GM20431 (cell line): ENCODE results near the gene LCN6.
"Not testable (repeated sequence)": the region's sequence is repeated elsewhere in the genome, so short reads cannot be mapped to it uniquely, and the experiment has no call there.

ENCODE experiments used
- in situ Hi-C: fragments of 300-500 bp; cut with MseI, MboI; formaldehyde crosslinking; loops from one replicate; pipeline ENCODE4 v1.15.0; 2020; ENCODE audit warnings: low sequenced_read_pairs; ENCODE audit not compliant: unreplicated experiment

The LCN6 gene, protein sequence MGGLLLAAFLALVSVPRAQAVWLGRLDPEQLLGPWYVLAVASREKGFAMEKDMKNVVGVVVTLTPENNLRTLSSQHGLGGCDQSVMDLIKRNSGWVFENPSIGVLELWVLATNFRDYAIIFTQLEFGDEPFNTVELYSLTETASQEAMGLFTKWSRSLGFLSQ

DNA sequence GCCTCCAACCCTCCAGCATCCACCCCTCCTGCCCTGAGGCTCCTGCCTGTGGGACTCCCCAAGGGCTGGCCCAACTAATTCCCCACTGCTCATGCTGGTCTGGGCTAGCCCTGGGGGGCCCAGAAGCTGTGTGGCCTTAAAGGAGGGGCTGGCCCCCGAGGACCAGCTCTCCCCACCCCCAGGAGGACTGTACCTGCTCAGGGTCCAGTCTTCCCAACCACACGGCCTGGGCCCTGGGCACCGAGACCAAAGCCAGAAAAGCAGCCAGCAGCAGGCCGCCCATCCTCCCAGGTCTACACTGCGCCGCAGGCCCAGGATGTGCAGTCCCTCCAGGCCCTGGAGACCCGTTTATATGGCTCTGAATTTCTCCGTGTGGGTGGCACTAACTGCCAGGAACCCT, at the start of gene LCN6:
Gene LCN6 (minus strand): TSS at position 325 of the 400 bp plus-strand sequence. CDS start 42 bp downstream, at position 283.
- in situ Hi-C loops = no loop called here

DNA sequence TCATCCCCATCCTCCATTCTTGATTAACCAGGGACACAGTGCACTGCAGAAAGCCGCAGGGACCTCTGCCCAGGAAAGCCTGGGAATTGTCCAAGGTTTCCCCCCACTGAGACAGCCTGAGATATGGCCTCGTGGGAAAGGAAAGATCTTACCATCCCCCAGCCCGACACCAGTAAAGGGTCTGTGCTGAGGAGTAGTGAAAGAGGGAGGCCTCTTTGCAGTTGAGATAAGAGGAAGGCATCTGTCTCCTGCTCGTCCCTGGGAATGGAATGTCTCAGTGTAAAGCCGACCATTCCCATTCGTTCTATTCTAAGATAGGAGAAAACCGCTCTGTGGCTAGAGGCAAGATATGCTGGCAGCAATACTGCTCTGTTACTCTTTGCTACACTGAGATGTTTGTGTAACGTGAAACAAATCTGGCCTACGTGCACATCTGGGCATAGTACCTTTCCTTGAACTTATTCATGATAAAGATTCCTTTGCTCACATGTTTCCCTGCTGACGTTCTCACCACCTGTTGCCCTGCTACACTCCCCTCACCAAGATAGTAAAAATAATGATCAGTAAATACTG, 48.5 kb upstream of the LCN6 start:
- in situ Hi-C loops = not testable (repeated sequence)

DNA sequence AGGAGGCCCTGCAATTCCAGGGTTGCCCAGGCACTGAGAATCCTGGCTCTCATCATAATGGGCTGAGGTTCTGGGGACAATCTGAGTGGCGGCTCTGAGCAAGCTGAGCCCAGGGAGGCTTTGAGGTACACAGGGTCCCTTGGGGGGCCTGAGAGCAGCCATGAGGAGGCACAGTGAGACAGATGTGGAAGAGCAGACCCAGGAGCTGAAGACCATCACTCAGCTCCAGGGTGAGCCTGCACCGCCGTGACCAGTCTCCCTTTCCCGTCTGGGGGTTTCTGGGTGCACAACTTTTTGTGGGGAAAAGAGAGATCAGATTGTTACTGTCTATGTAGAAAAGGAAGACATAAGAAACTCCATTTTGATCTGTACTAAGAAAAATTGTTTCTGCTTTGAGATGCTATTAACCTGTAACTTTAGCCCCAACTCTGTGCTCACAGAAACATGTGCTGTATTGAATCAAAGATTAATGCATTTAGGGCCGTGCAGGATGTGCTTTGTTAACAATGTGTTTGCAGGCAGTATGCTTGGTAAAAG, 48.0 kb upstream of the LCN6 start, which contains the start of gene CCDC183:
Gene CCDC183 (plus strand): TSS at position 101 of the 537 bp plus-strand sequence. CDS start 60 bp downstream, at position 161.
- in situ Hi-C loops = no loop called here

DNA sequence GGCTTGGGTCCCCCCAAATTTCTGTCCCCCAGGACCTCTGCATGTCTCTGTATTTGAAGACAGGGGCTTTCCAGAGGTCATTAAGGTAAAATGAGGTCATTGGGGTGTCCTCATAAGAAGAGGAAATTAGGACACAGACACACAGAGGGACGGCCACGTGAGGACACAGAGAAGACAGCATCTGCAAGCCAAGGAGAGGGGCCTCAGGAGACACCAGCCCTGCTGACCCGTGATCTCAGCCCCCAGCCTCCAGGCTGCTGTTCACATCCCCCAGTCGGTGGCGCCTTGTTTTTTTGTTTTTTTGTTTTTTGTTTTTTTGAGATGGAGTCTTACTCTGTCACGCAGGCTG, 46.6 kb upstream of the LCN6 start:
- in situ Hi-C loops = no loop called here

DNA sequence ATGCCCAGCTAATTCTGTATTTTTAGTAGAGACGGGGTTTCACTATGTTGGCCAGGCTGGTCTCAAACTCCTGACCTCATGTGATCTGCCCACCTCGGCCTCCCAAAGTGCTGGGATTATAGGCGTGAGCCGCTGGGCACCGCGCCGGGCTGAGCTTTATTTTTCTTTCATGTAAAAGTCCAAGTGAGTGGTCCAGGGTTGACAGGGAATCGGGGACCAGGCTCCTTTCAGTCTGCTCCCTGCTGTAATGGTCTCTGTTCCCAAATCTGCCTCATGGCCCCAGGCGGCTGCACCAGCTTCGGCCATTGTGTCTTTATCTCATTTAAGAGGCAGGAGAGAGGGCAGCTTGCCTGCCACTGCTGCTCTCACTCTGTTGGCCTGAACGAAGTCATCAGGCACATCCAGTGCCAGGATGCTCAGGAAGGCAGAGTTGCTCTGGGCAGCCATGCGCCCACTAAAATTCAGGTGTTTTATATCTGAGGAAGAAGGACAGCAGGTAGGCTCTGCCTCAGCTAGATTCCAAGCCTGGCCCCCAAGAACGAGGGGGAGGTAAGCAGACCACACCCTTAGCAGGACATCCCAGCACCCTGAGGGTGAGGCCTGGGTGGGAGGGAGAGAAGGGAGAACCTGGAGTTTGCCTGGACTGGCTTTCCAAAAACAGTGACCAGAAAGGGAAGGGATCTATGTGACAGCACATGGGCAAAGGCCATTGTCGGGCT, 46.1 kb upstream of the LCN6 start:
- in situ Hi-C loops = no loop called here

DNA sequence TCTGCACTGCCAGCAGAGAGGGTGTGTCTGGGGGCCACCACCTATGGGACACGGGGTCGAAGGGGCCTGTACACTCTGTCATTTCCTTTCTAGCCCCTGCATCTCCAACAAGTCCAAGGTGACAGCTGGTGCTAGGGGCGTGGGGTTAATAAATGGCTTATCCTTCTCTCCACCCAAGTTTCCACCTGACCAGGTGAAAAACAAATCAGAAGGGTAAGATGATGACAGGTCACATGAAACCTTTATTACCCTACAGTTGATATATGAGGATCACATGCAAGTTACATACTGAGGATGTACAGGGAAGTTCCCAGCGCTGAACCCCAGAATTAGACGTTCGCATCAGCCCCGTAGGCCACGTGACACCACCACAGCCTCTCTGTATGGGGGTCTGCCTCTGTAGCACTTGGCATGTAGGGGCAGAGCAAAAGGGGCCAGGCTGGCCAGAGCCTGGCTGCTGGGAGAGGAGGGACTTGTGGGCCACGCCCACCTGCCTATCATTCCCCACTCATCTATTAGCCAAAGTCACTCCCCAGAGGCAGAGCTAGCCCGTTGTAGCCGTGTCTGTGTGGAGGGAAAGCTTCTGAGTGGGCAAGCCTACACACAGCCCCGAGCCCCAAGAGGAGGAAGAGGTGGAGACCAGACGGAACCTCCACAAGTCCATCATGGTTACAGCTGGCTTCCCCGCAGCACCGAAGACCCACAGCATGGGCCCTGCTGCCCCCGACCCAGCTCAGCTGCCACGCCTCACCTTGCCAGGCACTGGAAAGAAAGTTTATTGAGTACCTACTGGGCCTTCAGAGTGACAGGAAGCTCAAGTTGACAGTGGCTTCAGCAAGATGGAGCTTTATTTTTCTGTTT, 45.0 kb upstream of the LCN6 start:
- in situ Hi-C loops = no loop called here

DNA sequence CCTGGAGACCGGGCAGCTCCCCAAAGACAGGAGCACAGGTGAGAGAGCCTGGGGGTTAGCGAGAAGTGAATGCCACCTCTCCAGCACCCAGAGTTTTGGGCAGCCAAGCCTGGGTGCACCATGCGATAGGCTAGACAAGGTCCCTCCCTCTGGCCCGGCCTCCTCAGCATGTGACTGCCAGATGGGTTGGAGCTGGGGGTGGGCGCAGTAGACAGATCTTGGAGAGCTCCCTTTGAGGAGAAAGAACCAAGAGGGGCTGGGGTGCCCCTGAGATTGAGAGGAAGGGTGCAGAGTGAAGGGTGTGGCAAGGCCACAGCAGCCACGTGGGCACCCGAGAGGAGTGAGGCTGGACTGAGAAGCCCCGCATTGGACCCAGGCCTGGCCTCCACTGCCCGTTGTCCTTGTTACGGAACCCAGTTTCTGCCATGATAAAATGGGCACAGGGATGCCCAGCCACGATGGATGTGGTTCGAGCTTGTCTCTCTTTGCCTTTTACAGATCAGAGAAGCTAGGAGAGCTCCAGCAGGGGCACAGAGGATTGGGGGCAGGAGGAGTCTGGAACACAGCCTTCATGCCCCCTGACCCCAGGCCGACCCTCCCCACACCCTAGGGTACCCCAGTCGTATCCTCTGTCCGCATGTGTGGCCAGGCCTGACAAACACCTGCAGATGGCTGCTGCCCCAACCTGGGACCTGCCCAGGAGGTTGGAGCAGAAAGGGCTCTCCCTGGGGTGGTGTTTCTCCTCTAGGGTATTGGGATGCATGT, 44.2 kb upstream of the LCN6 start:
- in situ Hi-C loops = no loop called here

DNA sequence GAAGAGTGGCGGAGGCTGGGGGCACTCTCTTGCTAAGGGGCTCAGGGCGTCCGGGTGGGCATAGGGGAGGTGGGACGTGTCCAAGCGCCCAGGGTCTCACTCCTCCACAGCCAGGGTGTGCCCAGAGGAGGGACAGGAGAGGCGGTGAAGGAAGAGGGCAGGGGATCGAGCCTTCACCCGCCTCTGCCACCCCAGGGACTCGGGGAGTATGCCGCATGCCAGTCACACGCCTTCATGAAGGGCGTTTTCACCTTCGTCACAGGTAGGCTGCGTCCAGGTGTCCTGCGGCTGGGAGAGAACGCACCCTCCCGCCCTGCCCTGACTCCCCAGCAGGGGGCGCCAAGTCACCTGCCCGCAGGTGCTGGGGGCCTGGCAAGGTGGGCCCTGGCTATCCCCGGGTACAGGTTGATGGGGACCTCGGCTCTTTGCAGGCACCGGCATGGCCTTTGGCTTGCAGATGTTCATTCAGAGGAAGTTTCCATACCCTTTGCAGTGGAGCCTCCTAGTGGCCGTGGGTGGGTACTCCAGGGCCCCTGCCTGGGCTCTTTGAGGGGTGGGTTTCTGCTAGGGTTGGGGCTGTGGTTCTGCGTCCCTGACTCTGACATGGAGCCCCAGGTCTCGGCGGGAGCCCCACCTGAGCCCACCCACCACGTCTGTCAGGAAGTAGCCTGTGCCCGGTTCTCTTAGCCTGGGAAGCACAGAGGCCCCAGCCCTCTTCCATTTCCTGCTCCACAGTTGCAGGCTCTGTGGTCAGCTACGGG, 43.4 kb upstream of the LCN6 start:
- in situ Hi-C loops = no loop called here

DNA sequence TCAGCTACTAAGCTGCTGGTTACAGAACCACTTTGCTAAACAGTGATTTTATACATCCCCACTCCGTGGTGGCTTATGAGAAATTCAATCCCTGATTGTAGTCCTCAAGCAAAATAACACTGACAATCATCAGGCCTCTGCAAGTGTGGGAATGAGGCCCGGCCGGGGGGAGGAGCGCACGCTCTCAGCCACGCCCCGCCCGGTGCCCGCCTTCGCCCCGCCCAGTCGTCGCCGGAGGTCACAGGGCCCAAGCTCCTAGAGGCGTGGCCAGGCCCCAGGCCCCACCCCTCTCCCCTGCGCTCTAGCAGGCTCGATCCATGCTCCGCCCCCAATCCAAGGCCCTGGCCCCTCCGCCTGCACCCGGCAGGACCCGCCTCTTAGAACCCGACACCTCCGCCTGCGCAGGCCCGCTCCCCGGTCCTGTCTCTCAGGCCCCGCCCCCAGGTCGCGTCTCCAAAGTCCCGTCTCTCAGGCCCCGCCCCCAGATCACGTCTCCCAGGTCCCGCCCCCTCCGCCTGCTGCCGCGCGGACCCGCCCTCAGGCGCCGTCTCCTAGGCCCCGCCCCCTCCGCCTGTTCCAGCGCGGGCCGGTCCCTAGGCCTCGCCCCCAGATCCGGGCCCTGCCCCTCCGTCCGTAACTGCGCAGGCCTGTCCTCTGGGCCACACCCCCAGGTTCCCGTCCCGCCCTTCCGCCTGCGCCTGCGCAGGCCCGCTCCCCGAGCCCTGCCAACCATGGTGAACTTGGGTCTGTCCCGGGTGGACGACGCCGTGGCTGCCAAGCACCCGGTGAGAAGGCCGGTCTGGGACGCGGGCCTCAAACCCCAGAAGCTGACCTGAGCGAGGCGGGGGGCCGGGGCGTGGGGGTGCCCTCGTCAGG, 42.6 kb upstream of the LCN6 start, which contains the start of gene TMEM141:
Gene TMEM141 (plus strand): TSS at position 705 of the 876 bp plus-strand sequence. CDS start 27 bp downstream, at position 732.
- in situ Hi-C loops = no loop called here

DNA sequence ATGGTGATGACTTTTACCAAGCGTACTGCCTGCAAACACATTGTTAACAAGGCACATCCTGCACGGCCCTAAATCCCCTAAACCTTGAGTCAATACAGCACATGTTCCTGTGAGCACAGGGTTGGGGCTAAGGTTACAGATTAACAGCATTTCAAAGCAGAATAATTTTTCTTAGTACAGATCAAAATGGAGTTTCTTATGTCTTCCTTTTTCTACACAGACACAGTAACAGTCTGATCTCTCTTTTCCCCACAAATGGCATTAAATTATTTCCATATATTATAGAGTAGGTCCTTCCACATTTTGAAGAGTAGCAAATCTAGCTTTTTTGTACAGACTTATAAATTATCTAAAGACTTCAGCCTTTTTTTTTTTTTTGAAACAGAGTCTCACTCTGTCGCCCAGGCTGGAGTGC, 41.2 kb upstream of the LCN6 start:
- in situ Hi-C loops = loop anchor here (10.0 kb wide), 1 partner anchor 245 kb away; the partner anchor contains the start of gene FUT7

DNA sequence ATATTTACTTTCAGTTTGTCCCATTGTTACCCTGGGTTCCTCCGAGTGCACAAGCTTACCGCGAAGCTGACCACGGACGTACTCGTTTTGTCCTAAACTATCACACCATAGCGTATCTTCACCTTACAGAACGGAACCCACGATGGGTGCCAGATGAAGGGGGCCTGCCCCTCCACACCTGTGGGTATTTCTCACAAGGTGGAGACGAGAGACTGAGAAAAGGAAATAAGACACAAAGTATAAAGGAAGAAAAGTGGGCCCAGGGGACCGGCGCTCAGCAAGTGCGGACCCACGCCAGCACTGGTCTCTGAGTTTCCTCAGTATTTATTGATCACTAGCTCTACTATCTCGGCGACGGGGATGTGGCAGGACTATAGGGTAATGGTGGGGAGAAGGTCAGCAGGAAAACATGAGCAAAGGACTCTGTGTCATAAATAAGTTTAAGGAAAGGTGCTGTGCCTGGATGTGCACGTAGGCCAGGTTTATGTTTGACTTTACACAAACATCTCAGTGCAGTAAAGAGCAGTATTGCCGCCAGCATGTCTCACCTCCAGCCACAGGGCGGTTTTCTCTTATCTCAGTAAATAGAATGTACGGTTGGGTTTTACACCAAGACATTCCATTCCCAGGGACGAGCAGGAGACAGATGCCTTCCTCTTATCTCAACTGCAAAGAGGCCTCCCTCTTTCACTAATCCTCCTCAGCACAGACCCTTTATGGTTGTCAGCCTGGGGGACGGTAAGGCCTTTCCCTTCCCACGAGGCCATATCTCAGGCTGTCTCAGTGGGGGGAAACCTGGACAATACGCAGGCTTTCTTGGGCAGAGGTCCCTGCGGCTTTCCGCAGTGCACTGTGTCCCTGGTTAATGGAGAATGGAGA, 40.6 kb upstream of the LCN6 start:
- in situ Hi-C loops = loop anchor here (10.0 kb wide), 1 partner anchor 246 kb away; the partner anchor contains the start of gene FUT7

DNA sequence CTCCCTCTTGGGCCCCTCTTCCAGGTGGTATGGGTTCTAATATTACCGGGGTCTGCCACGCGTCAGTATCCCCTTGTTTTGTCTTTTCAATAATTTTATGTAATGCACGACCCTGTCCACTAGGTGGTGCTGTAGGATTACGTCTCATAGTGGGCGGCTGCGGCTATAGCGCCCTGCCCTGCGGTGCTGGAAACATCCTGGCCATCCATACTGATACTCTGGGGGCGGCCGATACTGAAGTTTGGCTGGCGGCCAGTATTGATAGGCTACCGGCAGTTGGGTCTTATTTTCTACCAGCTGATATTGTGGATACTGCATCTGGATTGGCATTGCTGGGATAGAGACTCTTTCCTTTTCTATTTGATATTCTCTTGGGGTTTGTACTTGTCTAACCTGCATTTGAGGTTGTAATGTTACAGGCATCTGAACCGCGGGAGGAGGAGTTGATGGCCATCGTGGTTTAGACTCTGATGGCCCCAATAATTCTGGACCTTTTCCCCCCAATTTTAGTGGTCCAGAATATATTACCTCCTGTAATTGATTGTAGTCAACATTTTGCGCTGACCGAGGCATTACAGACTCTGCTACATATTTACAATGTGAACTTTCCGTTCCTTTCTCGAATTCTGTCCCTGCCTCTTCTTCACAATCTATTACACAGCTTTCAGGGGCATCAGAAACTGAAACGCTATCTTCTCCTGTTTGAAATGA, 39.5 kb upstream of the LCN6 start:
- in situ Hi-C loops = loop anchor here (10.0 kb wide), 1 partner anchor 247 kb away; the partner anchor contains the start of gene FUT7

DNA sequence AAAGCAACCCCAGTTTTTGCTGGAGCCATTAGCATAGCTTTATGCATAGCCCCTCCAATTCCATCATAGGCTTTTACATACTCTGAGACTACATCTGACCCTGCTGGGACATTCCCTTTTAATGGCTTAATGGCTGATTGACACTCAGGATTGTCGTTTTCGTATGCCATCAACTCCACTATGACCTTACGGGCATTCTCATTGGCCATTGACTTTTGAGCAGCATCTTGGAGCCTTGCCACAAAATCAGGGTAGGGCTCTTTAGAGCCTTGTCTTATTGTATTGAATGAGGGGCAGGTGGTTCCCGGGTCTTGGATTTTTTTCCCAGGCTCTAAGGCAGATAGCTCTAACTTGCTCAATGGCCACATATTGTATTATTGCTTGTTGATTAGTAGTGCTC, 38.7 kb upstream of the LCN6 start:
- in situ Hi-C loops = loop anchor here (10.0 kb wide), 1 partner anchor 248 kb away; the partner anchor contains the start of gene FUT7

DNA sequence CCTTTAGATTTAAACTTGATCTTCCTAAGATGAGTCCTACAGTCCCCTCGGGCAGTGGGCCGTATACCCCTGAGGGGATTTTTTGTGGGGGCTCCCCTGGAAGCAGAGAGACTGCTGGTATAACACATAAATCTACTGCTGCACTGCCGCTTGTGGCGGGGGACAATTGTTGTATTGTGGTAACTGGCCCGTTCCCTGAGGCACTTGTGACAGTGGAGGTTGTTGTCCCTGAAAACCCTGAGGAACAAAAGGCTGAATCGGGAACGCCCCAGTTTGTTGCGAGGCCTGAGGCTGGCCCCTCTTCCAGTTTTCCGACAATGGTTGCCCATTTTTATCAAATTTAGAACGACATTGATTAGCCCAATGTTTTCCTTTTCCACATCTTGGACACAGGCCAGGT, 38.1 kb upstream of the LCN6 start:
- in situ Hi-C loops = loop anchor here (10.0 kb wide), 1 partner anchor 248 kb away; the partner anchor contains the start of gene FUT7

DNA sequence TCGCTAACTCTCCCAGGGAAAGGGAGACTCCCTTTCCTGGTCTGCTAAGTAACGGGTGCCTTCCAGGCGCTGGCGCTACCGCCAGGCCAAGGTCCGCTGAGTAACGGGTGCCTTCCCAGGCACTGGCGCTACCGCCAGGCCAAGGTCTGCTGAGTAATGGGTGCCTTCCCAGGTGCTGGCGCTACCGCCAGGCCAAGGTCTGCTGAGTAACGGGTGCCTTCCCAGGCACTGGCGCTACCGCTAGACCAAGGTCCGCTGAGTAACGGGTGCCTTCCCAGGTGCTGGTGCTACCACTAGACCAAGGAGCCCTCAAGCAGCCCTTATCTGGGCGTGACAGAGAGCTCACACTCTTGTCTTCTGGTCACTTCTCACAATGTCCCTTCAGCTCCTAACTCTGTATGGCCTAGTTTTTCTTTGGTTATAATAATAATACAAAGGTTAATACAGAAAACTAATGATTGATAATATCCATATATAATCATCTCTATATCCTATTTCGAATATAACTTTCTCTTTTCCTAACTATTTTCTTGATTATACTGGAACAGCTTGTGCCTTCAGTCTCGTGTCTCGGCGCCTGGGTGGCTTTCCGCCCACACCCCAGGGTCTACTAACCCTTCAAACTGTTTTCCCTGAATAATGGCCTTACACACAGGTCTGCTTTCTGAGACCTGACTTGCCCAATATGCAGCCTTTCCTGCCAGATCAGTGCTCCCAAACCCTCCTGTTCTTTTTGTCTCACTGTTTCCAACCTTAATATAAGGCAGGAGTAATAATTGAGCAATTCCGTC, 37.4 kb upstream of the LCN6 start:
- in situ Hi-C loops = loop anchor here (10.0 kb wide), 1 partner anchor 249 kb away; the partner anchor contains the start of gene FUT7
